Measurements from ENCODE around the gene MACROD2.

DNA sequence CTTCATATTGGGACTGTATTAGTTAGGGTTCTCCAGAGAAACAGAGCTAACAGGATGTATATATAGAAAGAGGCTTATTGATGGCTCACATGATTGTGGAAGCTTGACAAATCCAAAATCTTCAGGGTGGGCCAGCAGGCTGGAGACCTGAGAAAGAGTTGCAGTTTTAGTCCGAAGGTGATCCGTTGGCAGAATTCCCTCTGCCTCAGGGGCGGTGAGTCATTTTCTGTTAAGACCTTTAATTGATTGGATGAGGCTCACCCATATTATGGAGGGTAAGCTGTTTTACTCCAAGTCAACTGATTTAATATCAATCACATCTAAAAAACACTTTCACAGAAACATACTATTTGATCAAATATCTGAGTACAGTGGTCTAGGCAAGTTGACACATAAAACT is 228.5 kb downstream of the MACROD2 start:
- TF ChIP-seq, protein P1, sequence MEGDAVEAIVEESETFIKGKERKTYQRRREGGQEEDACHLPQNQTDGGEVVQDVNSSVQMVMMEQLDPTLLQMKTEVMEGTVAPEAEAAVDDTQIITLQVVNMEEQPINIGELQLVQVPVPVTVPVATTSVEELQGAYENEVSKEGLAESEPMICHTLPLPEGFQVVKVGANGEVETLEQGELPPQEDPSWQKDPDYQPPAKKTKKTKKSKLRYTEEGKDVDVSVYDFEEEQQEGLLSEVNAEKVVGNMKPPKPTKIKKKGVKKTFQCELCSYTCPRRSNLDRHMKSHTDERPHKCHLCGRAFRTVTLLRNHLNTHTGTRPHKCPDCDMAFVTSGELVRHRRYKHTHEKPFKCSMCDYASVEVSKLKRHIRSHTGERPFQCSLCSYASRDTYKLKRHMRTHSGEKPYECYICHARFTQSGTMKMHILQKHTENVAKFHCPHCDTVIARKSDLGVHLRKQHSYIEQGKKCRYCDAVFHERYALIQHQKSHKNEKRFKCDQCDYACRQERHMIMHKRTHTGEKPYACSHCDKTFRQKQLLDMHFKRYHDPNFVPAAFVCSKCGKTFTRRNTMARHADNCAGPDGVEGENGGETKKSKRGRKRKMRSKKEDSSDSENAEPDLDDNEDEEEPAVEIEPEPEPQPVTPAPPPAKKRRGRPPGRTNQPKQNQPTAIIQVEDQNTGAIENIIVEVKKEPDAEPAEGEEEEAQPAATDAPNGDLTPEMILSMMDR (IDR thresholded peaks at IDR 0.05), result no peak
- TF ChIP-seq EZH2 (IDR thresholded peaks at IDR 0.05; ENCODE audit: borderline replicate concordance, insufficient read depth, low read depth, low read length, poor library complexity, severe bottlenecking), result no peak
